Ishikawa (cell line): ENCODE results near the gene C1GALT1C1.

Experiments used
- CEBPB ChIP-seq: IDR thresholded peaks from 2 replicates; pipeline ENCODE4 v1.6.1; 2012
- CREB1 ChIP-seq: IDR thresholded peaks from 2 replicates; pipeline ENCODE4 v1.6.1; 2012; ENCODE audit warnings: low read depth
- EGR1 ChIP-seq: IDR thresholded peaks from 2 replicates; pipeline ENCODE4 v1.6.1; 2012
- EP300 ChIP-seq: IDR thresholded peaks from 2 replicates; pipeline ENCODE4 v1.6.1; 2012; ENCODE audit warnings: borderline replicate concordance
- FOXM1 ChIP-seq: IDR thresholded peaks from 2 replicates; pipeline ENCODE4 v1.6.1; 2012; ENCODE audit warnings: low read depth, borderline replicate concordance
- NFIC ChIP-seq: IDR thresholded peaks from 2 replicates; pipeline ENCODE4 v1.6.1; 2012
- RAD21 ChIP-seq: IDR thresholded peaks from 2 replicates; pipeline ENCODE4 v1.6.1; 2012; ENCODE audit warnings: low read depth
- REST ChIP-seq: IDR thresholded peaks from 2 replicates; pipeline ENCODE4 v1.6.1; 2012; ENCODE audit warnings: low read depth, mild to moderate bottlenecking
- TAF1 ChIP-seq: IDR thresholded peaks from 2 replicates; pipeline ENCODE4 v1.6.1; 2012; ENCODE audit warnings: low read depth, mild to moderate bottlenecking
- TCF12 ChIP-seq: IDR thresholded peaks from 2 replicates; pipeline ENCODE4 v1.6.1; 2012; ENCODE audit warnings: low read depth
- TEAD4 ChIP-seq: IDR thresholded peaks from 2 replicates; pipeline ENCODE4 v1.6.1; 2012
- USF1 ChIP-seq: IDR thresholded peaks from 2 replicates; pipeline ENCODE4 v1.6.1; 2012
- YY1 ChIP-seq: IDR thresholded peaks from 2 replicates; pipeline ENCODE4 v1.6.1; 2012; ENCODE audit warnings: low read depth
- ZBTB7A ChIP-seq: IDR thresholded peaks from 2 replicates; pipeline ENCODE4 v1.6.1; 2012; ENCODE audit warnings: low read depth
- TF ChIP-seq, protein P1 (sequence below): IDR thresholded peaks from 2 replicates; pipeline ENCODE4 v1.6.1; 2012

C1GALT1C1 gene

GRCh38 chrX:120614816-120615215 is 15.0 kb downstream of the C1GALT1C1 start:
- TF ChIP-seq, protein P1, sequence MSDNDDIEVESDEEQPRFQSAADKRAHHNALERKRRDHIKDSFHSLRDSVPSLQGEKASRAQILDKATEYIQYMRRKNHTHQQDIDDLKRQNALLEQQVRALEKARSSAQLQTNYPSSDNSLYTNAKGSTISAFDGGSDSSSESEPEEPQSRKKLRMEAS = no peak
- no peak for TF ChIP-seq CREB1

DNA sequence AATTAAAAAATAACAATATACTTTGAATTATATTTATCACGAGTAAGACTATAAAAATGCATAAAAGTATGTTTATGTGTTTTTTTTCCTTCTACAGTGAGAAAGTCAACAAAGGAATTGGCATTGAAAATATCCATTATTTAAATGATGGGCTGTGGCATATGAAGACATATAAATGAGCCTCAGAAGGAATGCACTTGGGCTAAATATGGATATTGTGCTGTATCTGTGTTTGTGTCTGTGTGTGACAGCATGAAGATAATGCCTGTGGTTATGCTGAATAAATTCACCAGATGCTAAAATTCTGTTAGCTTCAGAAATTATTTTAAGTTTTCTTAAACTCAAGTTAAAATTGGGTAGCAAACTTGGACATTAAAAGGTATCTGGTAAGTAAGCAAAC is 17.8 kb downstream of the C1GALT1C1 start:
- TF ChIP-seq EP300 (no peak), REST (no peak), RAD21 (no peak), TAF1 (no peak), EGR1 (no peak), NFIC (no peak), CREB1 (no peak)

DNA sequence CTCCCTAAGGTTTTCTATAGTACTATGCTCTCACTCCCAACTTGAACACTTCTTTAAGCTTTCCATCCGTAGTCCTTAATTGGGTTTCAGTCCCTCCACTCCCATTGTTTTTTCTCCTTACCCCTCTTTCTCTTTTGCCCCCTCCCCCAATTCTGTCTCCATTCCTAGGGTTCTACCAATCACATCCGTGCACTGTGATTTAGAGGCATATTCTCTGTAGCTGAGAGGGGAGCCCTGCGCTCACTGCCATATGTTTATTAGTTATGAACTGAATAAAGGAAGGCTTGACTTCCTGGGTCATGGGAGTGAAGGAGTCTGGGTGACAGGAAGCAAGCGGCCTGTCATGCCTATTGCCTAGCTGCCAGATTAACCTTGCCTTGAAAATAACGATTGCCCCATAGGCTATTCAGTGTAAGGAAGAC is 25.5 kb downstream of the C1GALT1C1 start:
- TF ChIP-seq TAF1 = 0 out of 2 replicates have a peak, but pooled peaks have one; percentile 2
- no peak for TF ChIP-seq CREB1

- TF ChIP-seq NFIC (no peak), REST (no peak), ZBTB7A (no peak), RAD21 (no peak), CEBPB (0 out of 2 replicates have a peak, but pooled peaks have one; percentile 23), CREB1 (no peak), FOXM1 (no peak), TAF1 (no peak), YY1 (no peak), USF1 (no peak), TEAD4 (no peak), EP300 (no peak), EGR1 (0 out of 2 replicates have a peak, but pooled peaks have one; percentile 22), TCF12 (0 out of 2 replicates have a peak, but pooled peaks have one; percentile 13)
- TF ChIP-seq, protein P1 = no peak; the same call in none of the 2 replicates
Measured at GRCh38 chrX:120603707-120604360, 26.0 kb downstream of the C1GALT1C1 start, which contains the start of gene MCTS1. TSS of gene MCTS1 (plus strand) at chrX:120604101. CDS start at chrX:120604237, 136 bp downstream.

DNA sequence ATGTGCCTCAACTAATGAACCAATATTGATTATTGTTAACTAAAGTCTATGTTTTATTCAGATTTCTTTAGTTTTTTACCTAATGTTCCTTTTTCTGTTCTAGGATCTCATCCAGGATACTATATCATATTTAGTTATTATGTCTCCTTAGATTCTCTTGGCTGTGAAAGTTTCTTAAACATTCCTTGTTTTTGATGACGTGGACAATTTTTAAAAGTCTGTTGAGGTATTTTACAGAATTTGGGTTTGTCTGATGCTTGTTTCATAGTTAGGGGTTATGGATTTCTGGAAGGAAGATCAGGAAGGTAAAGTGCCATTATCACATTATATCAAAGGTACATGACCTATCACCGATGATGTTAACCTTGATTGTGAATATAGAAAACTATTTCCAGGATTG is 44.2 kb downstream of the C1GALT1C1 start:
- no peak for TF ChIP-seq REST
- no peak for TF ChIP-seq NFIC
- no peak for TF ChIP-seq FOXM1
- no peak for TF ChIP-seq RAD21
- TF ChIP-seq TEAD4 = no peak
- TF ChIP-seq, protein P1 = no peak
- TF ChIP-seq TCF12 = no peak
- no peak for TF ChIP-seq CEBPB
- TF ChIP-seq EGR1 = no peak
- TF ChIP-seq TAF1 = no peak
- TF ChIP-seq USF1 = no peak
- TF ChIP-seq EP300 = no peak
- no peak for TF ChIP-seq YY1
